ENCODE data around the gene NTRK3. TPM values are rescaled to one million over a fixed set of nuclear protein-coding genes. Genes with fewer than 3 reads are reported as not detected.

NTRK3 gene
- total and polyA plus RNA-seq, 2 of the 13 experiments (the other 11 are each of a cell fraction or from before 2014, with no cell fraction given) = not detected

- no peak overlapping the region for H3K4me3 ChIP-seq (replicated peaks in 1 of 3; ENCODE audit: insufficient read depth in 1 of 3, low read depth in 2 of 3, low read length in 3 of 3)
- in situ Hi-C loops (cut with HindIII; ENCODE audit: extremely low pct_ligation_motif_present, low pct_unique_long_range_greater_than_20kb) (no loop called here), intact Hi-C loops (cut with micrococcal nuclease; ENCODE audit: unreplicated experiment) (no loop called here)
- TF ChIP-seq MXD4 (CRISPR knock-in tag; IDR thresholded peaks at IDR 0.05) = no peak
- no peak for TF ChIP-seq PAWR (CRISPR knock-in tag; IDR thresholded peaks at IDR 0.05; ENCODE audit: borderline replicate concordance)
- no peak for TF ChIP-seq SALL1 (CRISPR knock-in tag; IDR thresholded peaks at IDR 0.05)
- no peak for TF ChIP-seq USF2 (IDR thresholded peaks at IDR 0.05; ENCODE audit: low read depth, low read length)
- TF ChIP-seq USF2 (CRISPR knock-in tag; IDR thresholded peaks at IDR 0.05; ENCODE audit: borderline replicate concordance) = no peak
- no peak for TF ChIP-seq ZZZ3 (CRISPR knock-in tag; IDR thresholded peaks at IDR 0.05; ENCODE audit: borderline replicate concordance)
- no peak for TF ChIP-seq CHCHD3 (CRISPR knock-in tag; IDR thresholded peaks at IDR 0.05)
- no peak for TF ChIP-seq ZNF788 (CRISPR knock-in tag; IDR thresholded peaks at IDR 0.05; ENCODE audit: borderline replicate concordance)
- TF ChIP-seq SRSF9 (IDR thresholded peaks at IDR 0.05; ENCODE audit: borderline replicate concordance, insufficient read depth, low read depth, low read length, poor library complexity, severe bottlenecking) = no peak
- TF ChIP-seq HNRNPH1 (optimal IDR thresholded peaks at IDR 0.05; ENCODE audit: low read depth, low read length) = no peak
- TF ChIP-seq CBFB (CRISPR knock-in tag; IDR thresholded peaks at IDR 0.05) = no peak
- TF ChIP-seq ZNF749 (CRISPR knock-in tag; IDR thresholded peaks at IDR 0.05; ENCODE audit: borderline replicate concordance) = no peak
- no peak for TF ChIP-seq PAF1 (CRISPR knock-in tag; IDR thresholded peaks at IDR 0.05)
- no peak for TF ChIP-seq DBP (CRISPR knock-in tag; IDR thresholded peaks at IDR 0.05; ENCODE audit: not compliant biosample characterization)
- no peak for TF ChIP-seq ZKSCAN5 (CRISPR knock-in tag; IDR thresholded peaks at IDR 0.05)
- no peak for TF ChIP-seq ZMAT3 (CRISPR knock-in tag; conservative IDR thresholded peaks at IDR 0.05)
- TF ChIP-seq SMARCC2 (IDR thresholded peaks at IDR 0.05) = no peak
- no peak for TF ChIP-seq POLR2AphosphoS5 (IDR thresholded peaks at IDR 0.05; ENCODE audit: low read depth, low read length)
- TF ChIP-seq ZNF446 (CRISPR knock-in tag; IDR thresholded peaks at IDR 0.05) = no peak
- TF ChIP-seq MED8 (CRISPR knock-in tag; IDR thresholded peaks at IDR 0.05; ENCODE audit: insufficient replicate concordance) = no peak
- ChIA-PET POLR2A (no interaction called here), CTCF (ENCODE audit: low intra/inter-chr PET ratio, low total read pairs) (no interaction called here)
- no peak overlapping the region for H2AFZ ChIP-seq (ENCODE audit: low read length)
- H4K20me1 ChIP-seq (ENCODE audit: insufficient read depth, low read length) = peaks cover 4% of the 10 kb centered on the region; the same call in 1 of the 2 replicates
- FAIRE-seq (no peak), ATAC-seq (no peak), DNase-seq (ENCODE audit: low spot score) (no peak)
- H3K27ac ChIP-seq (ENCODE audit: extremely low read length, insufficient read depth, low read length) = no peak overlapping the region
- H3K27me3 ChIP-seq (ENCODE audit: control insufficient read depth in 1 of 2, insufficient read depth in 2 of 2, low read length in 2 of 2) = no peaks in the 10 kb centered on the region
- H3K79me2 ChIP-seq (ENCODE audit: insufficient read depth, low read length) = no peaks in the 10 kb centered on the region
- H3K9me3 ChIP-seq (ENCODE audit: low read length) = no peaks in the 10 kb centered on the region
- no TSS peak for BruUV-seq (replicated peaks)
- no peak overlapping the region for H3K9ac ChIP-seq (ENCODE audit: insufficient read depth, low read depth, low read length)
- H3K4me1 ChIP-seq (ENCODE audit: insufficient read depth, low read length) = no peaks in the 10 kb centered on the region
- no peaks in the 10 kb centered on the region for H3K36me3 ChIP-seq (replicated peaks in 1 of 2; ENCODE audit: control insufficient read depth in 1 of 2, insufficient read depth in 2 of 2, low read length in 2 of 2)
- no peak overlapping the region for H3K4me2 ChIP-seq (ENCODE audit: low read depth, low read length)
- 0% methylated on average over 1 of the region's 2 CpGs for WGBS (ENCODE audit: low lambda C conversion rate)
These were observed 15.9 kb upstream of the NTRK3 start for GRCh38 chr15:88272421-88272820.
